Skeletal muscle tissue (tissue), 4 donors: ENCODE results near the gene RIMKLB. TPM values are rescaled to one million over a fixed set of nuclear protein-coding genes. Genes with fewer than 3 reads are reported as not detected.
"Not testable (repeated sequence)": the region's sequence is repeated elsewhere in the genome, so short reads cannot be mapped to it uniquely, and the experiment has no call there.

Experiments
- H3K27ac ChIP-seq: one replicate; pipeline ENCODE4 v1.7.0; 2013; ENCODE audit warnings: mild to moderate bottlenecking, low read depth, low read length, inconsistent platforms
- H3K27me3 ChIP-seq, 3 donors: one replicate each; pipeline ENCODE4 v1.7.0; 2013; ENCODE audit warnings: low read length in 3 of 3; ENCODE audit not compliant: control insufficient read depth in 3 of 3, insufficient read depth in 3 of 3
- H3K36me3 ChIP-seq, 3 donors: one replicate each; pipeline ENCODE4 v1.7.0; 2013; ENCODE audit warnings: low read length in 3 of 3; ENCODE audit not compliant: control insufficient read depth in 3 of 3, insufficient read depth in 3 of 3
- H3K4me1 ChIP-seq, 3 donors: one replicate each; pipeline ENCODE4 v1.7.0; 2013; ENCODE audit warnings: low read length in 3 of 3, mild to moderate bottlenecking in 3 of 3; ENCODE audit not compliant: control insufficient read depth in 3 of 3, insufficient read depth in 3 of 3
- H3K4me3 ChIP-seq, 3 donors: one replicate each; pipeline ENCODE4 v1.7.0; 2013; ENCODE audit warnings: low read length in 3 of 3
- H3K9ac ChIP-seq, 3 donors: one replicate each; pipeline ENCODE4 v1.7.0; 2013; ENCODE audit warnings: low read length in 3 of 3, mild to moderate bottlenecking in 3 of 3, moderate library complexity in 2 of 3, low read depth in 1 of 3
- H3K9me3 ChIP-seq, 3 donors: one replicate each; pipeline ENCODE4 v1.7.0; 2013; ENCODE audit warnings: low read length in 3 of 3; ENCODE audit not compliant: control insufficient read depth in 3 of 3
- total RNA-seq: library from RNA; depleted of rRNA; stranded (reverse); fragments of >200 nt; gene quantifications from one replicate; pipeline ENCODE4 v1.2.3, GENCODE V29; 2014
- donor health status: Osteomylitis.

RIMKLB gene
- total RNA-seq, 1 donor from 2014 or later = 40.7 TPM

DNA sequence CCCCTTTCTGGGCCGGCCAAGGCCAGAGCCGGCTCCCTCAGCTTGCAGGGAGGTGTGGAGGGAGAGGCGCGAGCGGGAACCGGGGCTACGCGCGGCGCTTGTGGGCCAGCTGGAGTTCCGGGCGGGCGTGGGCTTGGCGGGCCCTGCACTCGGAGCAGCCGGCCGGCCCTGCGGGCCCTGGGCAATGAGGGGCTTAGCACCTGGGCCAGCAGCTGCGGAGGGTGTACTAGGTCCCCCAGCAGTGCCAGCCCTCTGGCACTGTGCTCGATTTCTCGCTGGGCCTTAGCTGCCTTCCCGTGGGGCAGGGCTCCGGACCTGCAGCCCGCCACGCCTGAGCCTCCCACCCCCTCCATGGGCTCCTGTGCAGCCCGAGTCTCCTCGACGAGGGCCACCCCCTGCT is 89.4 kb downstream of the RIMKLB start:
- H3K27ac ChIP-seq, H3K36me3 ChIP-seq, H3K4me3 ChIP-seq, H3K9me3 ChIP-seq, H3K9ac ChIP-seq, H3K27me3 ChIP-seq, H3K4me1 ChIP-seq: not testable (repeated sequence)

DNA sequence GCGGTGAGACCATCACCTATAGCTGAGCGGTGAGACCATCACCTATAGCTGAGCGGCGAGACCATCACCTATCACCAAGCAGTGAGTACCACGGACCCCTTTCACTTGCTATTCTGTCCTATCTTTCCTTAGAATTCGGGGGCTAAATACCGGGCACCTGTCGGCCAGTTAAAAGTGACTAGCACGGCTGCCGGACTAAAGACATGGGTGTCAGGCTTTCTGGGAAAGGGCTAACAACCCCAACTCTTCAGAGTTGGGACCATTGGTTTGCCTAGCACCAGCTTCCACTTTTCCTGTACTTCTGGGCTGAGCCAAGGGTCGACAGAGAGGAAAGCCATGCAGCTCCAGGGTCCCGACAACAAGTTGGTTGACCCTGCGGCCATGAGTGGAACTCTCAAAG is 90.9 kb downstream of the RIMKLB start:
- not testable (repeated sequence) for H3K27me3 ChIP-seq, H3K9me3 ChIP-seq, H3K27ac ChIP-seq, H3K4me1 ChIP-seq, H3K36me3 ChIP-seq, H3K9ac ChIP-seq
- peak overlapping the region in 1 of 3 donors; percentile 41 for H3K4me3 ChIP-seq

DNA sequence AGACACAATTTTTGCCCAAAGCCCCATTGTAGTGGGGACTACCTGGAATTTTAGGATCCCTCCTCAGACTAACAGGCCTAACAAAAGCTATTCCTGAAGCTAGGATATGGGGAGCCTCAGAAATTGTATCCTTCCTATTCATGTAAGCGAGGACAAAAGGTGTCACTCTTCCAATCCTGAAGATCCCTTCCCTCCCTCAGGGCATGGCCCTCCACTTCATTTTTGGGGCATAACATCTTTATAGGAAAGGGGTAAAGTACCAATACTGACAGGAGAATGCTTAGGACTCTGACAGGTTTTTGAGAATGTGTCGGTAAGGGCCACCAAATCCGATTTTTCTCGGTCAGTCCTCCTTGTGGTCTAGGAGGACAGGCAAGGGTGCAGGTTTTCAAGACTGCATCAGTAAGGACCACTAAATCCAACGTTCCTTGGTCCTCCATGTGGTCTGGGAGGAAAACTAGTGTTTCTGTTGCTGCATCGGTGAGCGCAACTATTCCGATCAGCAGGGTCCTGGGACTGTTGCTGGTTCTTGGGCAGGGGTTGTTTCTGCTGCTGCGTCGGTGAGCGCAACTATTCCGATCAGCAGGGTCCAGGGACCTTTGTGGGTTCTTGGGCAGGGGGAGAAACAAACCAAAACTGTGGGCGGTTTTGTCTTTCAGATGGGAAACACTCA is 91.7 kb downstream of the RIMKLB start:
- H3K9ac ChIP-seq, H3K36me3 ChIP-seq, H3K9me3 ChIP-seq, H3K4me1 ChIP-seq, H3K27me3 ChIP-seq, H3K4me3 ChIP-seq, H3K27ac ChIP-seq: not testable (repeated sequence)

DNA sequence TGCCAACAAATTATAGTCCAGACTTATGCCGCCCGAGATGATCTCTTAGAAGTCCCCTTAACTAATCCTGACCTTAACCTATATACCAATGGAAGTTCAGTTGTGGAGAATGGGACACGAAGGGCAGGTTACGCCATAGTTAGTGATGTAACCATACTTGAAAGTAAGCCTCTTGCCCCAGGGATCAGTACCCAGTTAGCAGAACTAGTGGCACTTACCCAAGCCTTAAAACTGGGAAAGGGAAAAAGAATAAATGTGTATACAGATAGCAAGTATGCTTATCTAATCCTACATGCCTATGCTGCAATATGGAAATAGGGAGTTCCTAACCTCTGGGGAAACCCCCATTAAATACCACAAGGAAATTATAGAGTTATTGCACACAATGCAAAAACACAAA is 95.4 kb downstream of the RIMKLB start:
- H3K9me3 ChIP-seq, H3K9ac ChIP-seq, H3K27ac ChIP-seq, H3K27me3 ChIP-seq, H3K36me3 ChIP-seq, H3K4me1 ChIP-seq, H3K4me3 ChIP-seq: not testable (repeated sequence)

DNA sequence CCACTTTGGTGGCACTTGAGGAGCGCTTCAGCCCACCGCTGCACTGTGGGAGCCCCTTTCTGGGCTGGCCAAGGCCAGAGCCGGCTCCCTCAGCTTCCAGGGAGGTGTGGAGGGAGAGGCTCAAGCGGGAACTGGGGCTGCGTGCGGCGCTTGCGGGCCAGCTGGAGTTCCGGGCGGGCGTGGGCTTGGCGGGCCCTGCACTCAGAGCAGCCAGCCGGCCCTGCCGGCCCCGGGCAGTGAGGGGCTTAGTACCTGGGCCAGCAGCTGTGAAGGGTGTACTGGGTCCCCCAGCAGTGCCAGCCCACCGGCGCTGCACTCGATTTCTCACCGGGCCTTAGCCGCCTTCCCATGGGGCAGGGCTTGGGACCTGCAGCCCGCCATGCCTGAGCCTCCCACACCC is 96.8 kb downstream of the RIMKLB start:
- H3K36me3 ChIP-seq, H3K27ac ChIP-seq, H3K9me3 ChIP-seq, H3K27me3 ChIP-seq, H3K4me3 ChIP-seq, H3K4me1 ChIP-seq, H3K9ac ChIP-seq: not testable (repeated sequence)

DNA sequence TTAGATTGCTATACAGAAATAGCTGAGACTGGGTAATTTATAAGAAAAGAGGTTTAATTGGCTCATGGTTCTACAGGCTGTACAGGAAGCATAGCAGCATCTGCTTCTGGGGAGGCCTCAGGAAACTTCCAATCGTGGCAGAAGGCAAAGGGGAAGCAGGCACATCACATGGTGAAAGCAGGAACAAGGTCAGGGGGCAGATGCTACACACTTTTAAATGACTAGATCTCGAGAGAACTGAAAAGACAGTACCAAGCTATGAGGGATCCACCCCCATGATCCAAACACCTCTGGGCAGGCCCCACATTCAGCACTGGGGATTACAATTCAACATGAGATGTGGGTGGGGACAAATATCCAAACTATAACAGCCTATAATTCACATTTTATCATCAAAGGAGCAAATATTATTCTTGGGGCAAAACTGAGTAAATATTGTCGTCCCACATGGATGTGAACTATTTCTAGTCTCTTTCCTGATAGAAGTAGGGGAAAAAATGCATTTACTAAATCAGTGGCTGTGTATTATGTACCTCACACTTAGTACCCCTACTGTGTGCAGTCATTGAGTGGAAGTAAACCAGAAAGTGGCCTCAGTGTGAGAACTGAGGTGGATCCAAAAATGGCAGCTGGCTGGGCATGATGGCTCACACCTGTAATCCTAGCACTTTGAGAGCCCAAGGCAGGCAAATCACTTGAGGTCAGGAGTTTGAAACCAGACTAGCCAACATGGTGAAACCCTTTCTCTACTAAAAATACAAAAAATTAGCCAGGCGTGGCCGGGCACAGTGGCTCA is 99.2 kb downstream of the RIMKLB start:
- H3K27ac ChIP-seq = no peak overlapping the region
- H3K9ac ChIP-seq = no peak overlapping the region
- H3K4me3 ChIP-seq = no peak overlapping the region
- no peaks in the 10 kb centered on the region for H3K4me1 ChIP-seq
- no peaks in the 10 kb centered on the region for H3K36me3 ChIP-seq
- no peaks in the 10 kb centered on the region for H3K27me3 ChIP-seq
- H3K9me3 ChIP-seq = no peaks in the 10 kb centered on the region

DNA sequence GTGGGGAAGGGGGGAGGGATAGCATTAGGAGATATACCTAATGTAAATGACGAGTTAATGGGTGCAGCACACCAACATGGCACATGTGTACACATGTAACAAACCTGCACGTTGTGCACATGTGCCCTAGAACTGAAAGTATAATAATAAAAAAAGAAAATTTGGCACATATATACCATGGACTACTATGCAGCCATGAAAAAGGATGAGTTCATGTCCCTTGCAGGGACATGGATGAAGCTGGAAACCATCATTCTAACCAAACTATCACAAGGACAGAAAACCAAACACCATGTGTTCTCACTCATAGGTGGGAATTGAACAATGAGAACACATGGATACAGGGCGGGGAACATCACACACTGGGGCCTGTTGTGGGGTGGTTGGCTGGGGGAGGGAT is 103.4 kb downstream of the RIMKLB start:
- not testable (repeated sequence) for H3K9me3 ChIP-seq, H3K27ac ChIP-seq, H3K4me1 ChIP-seq, H3K27me3 ChIP-seq, H3K4me3 ChIP-seq, H3K9ac ChIP-seq, H3K36me3 ChIP-seq

DNA sequence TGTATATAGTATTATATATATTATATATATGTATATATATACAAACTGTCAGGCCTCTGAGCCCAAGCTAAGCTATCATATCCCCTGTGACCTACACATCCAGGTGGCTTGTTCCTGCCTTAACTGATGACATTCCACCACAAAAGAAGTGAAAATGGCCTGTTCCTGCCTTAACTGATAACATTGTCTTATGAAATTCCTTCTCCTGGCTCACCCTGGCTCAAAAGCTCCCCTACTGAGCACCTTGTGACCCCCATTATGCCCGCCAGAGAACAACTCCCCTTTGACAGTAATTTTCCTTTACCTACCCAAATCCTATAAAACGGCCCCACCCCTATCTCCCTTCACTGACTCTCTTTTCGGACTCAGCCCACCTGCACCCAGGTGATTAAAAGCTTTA is 107.0 kb downstream of the RIMKLB start:
- H3K27me3 ChIP-seq, H3K27ac ChIP-seq, H3K9me3 ChIP-seq, H3K4me3 ChIP-seq, H3K4me1 ChIP-seq, H3K36me3 ChIP-seq, H3K9ac ChIP-seq: not testable (repeated sequence)

DNA sequence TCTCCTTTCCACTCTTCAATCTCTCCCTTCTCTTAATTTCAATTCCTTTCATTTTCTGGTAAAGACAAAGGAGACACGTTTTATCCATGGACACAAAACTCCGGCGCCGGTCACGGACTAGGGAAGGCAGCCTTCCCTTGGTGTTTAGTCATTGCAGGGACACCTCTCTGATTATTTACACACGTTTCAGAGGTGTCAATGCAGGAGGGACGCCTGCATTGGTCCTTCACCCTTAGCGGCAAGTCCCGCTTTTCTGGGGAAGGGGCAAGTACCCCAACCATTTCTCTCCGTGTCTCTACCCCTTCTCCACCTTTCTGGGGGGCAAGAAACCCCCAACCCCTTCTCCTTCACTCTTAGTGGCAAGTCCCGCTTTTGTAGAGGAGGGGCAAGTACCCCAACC is 107.7 kb downstream of the RIMKLB start:
- H3K27ac ChIP-seq, H3K36me3 ChIP-seq, H3K9me3 ChIP-seq, H3K4me1 ChIP-seq, H3K27me3 ChIP-seq, H3K9ac ChIP-seq, H3K4me3 ChIP-seq: not testable (repeated sequence)

DNA sequence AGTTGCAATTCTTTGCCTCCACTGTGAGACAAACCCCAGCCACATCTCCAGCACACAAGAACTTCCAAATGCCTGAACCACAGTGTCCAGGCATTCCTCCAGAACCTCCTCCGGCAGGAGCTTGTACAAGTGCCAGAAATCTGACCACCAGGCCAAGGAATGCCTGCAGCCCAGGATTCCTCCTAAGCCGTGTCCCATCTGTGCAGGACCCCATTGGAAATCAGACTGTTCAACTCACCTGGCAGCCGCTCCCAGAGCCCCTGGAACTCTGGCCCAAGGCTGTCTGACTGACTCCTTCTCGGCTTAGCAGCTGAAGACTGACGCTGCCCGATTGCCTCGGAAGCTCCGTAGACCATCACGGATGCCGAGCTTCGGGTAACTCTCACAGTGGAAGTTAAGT is 109.3 kb downstream of the RIMKLB start:
- H3K9ac ChIP-seq, H3K4me1 ChIP-seq, H3K9me3 ChIP-seq, H3K27me3 ChIP-seq, H3K27ac ChIP-seq, H3K36me3 ChIP-seq, H3K4me3 ChIP-seq: not testable (repeated sequence)
